Left lung (tissue), 10 donors: ENCODE measurements around the gene PARVB. TPM values are rescaled to one million over a fixed set of nuclear protein-coding genes. Genes with fewer than 3 reads are reported as not detected.
A peak's percentile ranks its signal among the peaks of the same experiment; 100 is the strongest.

Experiments used
- ATAC-seq: fragments of 200-7000 bp; cut with Tn5 transposase; one replicate; pipeline ENCODE4 v1.9.1; 2020; ENCODE audit warnings: moderate library complexity
- DNase-seq, 4 donors: peaks; one replicate each; pipeline ENCODE4 v3.0.0-alpha.2; 2013 to 2020
- H3K27ac ChIP-seq, 2 donors: fragments of 200-600 bp; sonication (generic) in 1 of 2; one replicate each; pipeline versions ENCODE4 v1.5.0 to v1.8.0; 2020 to 2021
- H3K27me3 ChIP-seq, 2 donors: fragments of 200-600 bp; sonication (generic) in 1 of 2; one replicate each; pipeline versions ENCODE4 v1.5.0 to v1.8.0; 2020 to 2021
- H3K36me3 ChIP-seq, 2 donors: fragments of 200-600 bp; sonication (generic) in 1 of 2; one replicate each; pipeline versions ENCODE4 v1.5.0 to v1.8.0; 2020 to 2021
- H3K4me1 ChIP-seq, 2 donors: fragments of 200-600 bp; one replicate each; pipeline ENCODE4 v1.8.0; 2021
- H3K4me3 ChIP-seq, 2 donors: fragments of 200-600 bp; sonication (generic) in 1 of 2; one replicate each; pipeline versions ENCODE4 v1.5.0 to v1.8.0; 2020 to 2021; ENCODE audit warnings: mild to moderate bottlenecking in 1 of 2
- H3K9me3 ChIP-seq, 2 donors: fragments of 200-600 bp; sonication (generic) in 1 of 2; one replicate each; pipeline versions ENCODE4 v1.5.0 to v1.8.0; 2020 to 2021
- intact Hi-C, 2 donors: fragments of 100-400 bp; cut with DNase I; formaldehyde crosslinking; loops; one replicate each; pipeline versions ENCODE4 v1.11.2 to v1.14.2; 2022
- polyA plus RNA-seq, 6 donors: library from polyadenylated mRNA; unstranded; fragments of 120-200 nt; gene quantifications; one replicate each; pipeline ENCODE4 v1.2.1, GENCODE V29; 2013; ENCODE audit not compliant: insufficient read length in 6 of 6
- total RNA-seq, 2 donors: library from RNA; stranded (reverse); fragmentation: NEBNext Ultra II Directional; extraction: Animal tissue kit (Norgen Biotek cat#: 25700); gene quantifications; one replicate each; pipeline ENCODE4 v1.2.1, GENCODE V29; 2021
- TF ChIP-seq, protein P1 (sequence below), 2 donors: fragments of 200-600 bp; sonication (generic) in 1 of 2; IDR thresholded peaks; one replicate each; pipeline versions ENCODE4 v1.5.0 to v1.8.0; 2021; ENCODE audit warnings: antibody characterized with exemption in 2 of 2
- donor health status: DM: no; HTN: yes; CAD: no.
- donor health status: DM: no; HTN: no; CAD: no.

The PARVB gene
- total and polyA plus RNA-seq, 8 donors, result 31.7 to 53.7 (median 34.0) TPM

DNA sequence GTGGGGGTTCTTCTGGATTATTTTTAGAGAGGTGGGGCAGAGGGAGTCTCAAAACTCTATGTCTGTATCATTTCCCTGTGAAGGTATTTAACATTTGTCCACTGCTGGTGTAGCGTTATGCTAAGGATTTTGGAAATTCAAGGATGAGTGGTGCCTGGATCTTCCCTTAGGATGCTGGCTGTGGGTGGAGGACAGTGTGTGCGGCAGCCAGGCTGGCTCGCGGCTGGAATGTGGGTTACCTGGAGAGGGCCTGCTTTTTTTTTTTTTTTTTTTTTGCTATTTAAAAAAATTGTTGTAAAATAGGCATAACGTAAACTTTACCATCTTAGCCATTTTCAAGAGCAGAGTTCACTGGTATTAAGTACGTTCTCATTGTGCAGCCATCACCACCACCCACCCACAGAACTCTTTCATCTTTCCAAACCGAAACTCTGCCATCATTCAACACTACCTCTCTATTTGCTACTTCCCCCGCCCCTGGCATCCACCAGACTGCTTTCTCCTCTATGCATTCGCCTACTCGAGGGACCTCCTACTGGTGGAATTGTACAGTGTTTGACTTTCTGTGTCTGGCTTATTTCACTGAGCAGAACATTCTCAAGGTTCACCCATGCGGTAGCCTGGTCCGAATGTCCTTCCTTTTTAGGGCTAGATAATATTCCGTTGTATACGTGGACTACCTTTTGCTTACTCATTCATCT is 67.1 kb downstream of the PARVB start:
- ATAC-seq (no peak), DNase-seq (peak in 1 of 4 donors; percentile 33)
- Histone ChIP-seq H3K9me3 (no peaks in the 10 kb centered on the region), H3K27ac (no peak overlapping the region), H3K4me3 (no peak overlapping the region), H3K4me1 (peaks cover 0 to 6% of the 10 kb centered on the region in 2 donors), H3K27me3 (no peaks in the 10 kb centered on the region), H3K36me3 (peaks cover 0 to 26% of the 10 kb centered on the region in 2 donors)
- TF ChIP-seq, protein P1, sequence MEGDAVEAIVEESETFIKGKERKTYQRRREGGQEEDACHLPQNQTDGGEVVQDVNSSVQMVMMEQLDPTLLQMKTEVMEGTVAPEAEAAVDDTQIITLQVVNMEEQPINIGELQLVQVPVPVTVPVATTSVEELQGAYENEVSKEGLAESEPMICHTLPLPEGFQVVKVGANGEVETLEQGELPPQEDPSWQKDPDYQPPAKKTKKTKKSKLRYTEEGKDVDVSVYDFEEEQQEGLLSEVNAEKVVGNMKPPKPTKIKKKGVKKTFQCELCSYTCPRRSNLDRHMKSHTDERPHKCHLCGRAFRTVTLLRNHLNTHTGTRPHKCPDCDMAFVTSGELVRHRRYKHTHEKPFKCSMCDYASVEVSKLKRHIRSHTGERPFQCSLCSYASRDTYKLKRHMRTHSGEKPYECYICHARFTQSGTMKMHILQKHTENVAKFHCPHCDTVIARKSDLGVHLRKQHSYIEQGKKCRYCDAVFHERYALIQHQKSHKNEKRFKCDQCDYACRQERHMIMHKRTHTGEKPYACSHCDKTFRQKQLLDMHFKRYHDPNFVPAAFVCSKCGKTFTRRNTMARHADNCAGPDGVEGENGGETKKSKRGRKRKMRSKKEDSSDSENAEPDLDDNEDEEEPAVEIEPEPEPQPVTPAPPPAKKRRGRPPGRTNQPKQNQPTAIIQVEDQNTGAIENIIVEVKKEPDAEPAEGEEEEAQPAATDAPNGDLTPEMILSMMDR (IDR thresholded peaks at IDR 0.05), result no peak
- intact Hi-C loops, result no loop called here

DNA sequence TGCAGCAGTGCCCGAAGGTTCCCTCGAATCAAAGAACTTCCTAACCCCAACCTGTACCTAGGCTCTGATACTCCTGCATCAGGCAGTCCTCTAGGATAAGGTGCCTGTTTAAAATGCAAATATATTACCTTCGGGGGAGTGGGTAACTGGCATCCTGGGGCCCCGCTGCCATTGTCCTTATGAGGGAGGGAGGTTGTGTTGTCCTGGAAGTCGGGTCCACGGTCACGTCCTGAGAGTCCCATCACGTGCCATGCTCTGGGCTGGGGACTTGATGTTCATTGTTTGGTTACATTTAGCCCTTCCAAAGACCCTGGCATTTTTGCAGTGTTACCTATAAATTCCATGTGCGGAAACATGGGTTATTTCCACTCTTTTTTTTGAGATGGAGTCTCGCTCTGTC is 67.6 kb downstream of the PARVB start:
- H3K9me3 ChIP-seq, result no peaks in the 10 kb centered on the region
- no peaks in the 10 kb centered on the region for H3K27me3 ChIP-seq
- peaks cover 0 to 32% of the 10 kb centered on the region in 2 donors for H3K36me3 ChIP-seq
- TF ChIP-seq, protein P1 (IDR thresholded peaks at IDR 0.05), result no peak
- H3K4me3 ChIP-seq, result no peak overlapping the region
- intact Hi-C loops, result no loop called here
- DNase-seq (peak in 1 of 4 donors; percentile 35), ATAC-seq (no peak)
- H3K4me1 ChIP-seq, result peaks cover 0 to 6% of the 10 kb centered on the region in 2 donors
- H3K27ac ChIP-seq, result no peak overlapping the region

DNA sequence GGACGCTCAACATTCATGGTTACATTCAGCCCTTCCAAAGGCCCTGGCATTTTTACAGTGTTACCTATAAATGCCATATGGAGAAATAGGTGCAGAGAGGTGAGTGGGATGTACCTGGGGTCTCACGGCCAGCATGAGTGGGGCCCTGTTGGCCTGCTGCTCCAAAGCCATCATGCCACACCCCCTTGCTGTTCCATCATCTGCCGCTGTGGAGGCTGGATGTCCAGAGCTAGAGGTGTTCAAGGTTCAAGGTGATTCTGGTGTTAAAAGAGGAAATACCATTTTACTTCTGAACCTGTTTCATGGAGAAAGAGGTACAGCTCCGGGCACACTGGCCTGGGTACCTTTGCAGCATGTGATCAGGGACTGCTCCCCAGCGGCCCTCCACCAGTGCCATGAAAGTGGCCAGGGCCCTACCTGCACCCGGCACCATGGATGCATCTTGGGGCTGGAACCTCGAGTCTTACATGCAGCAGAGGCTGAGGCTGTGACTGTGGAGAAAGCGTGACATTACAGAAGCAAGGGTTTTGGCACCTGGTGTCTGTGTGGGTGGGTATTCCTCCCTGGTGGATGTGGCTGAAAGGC is 68.6 kb downstream of the PARVB start:
- Histone ChIP-seq H3K27me3 (no peaks in the 10 kb centered on the region), H3K4me3 (no peak overlapping the region), H3K36me3 (peaks cover 0 to 42% of the 10 kb centered on the region in 2 donors), H3K4me1 (peaks cover 0 to 6% of the 10 kb centered on the region in 2 donors), H3K9me3 (no peaks in the 10 kb centered on the region), H3K27ac (no peak overlapping the region)
- DNase-seq (peak in 1 of 4 donors; percentile 33), ATAC-seq (no peak)
- TF ChIP-seq, protein P1 (IDR thresholded peaks at IDR 0.05), result no peak
- intact Hi-C loops, result no loop called here

DNA sequence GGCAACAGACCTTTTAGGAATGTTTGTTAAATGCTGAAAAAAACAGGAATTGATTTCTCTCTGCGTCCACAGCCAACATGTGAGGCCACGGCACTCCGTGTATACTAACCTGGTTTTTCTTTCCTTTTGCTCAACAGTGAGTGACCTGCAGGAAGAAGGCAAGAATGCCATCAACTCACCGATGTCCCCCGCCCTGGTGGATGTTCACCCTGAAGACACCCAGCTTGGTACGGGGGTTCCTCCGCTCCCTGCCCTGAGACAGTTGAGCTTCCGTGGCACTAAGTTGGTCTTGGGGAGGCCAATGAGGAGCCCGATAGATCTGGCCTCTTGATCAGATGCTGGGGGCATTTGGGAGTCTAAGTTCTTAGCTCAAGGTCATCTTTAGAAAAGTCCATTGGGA is 69.7 kb downstream of the PARVB start:
- Histone ChIP-seq H3K27ac (no peak overlapping the region), H3K27me3 (no peaks in the 10 kb centered on the region), H3K4me1 (peaks cover 0 to 3% of the 10 kb centered on the region in 2 donors), H3K36me3 (peaks cover 0 to 42% of the 10 kb centered on the region in 2 donors), H3K4me3 (no peak overlapping the region), H3K9me3 (no peaks in the 10 kb centered on the region)
- intact Hi-C loops, result no loop called here
- ATAC-seq, result no peak
- peak in 1 of 4 donors; percentile 37 for DNase-seq
- TF ChIP-seq, protein P1 (IDR thresholded peaks at IDR 0.05), result no peak

DNA sequence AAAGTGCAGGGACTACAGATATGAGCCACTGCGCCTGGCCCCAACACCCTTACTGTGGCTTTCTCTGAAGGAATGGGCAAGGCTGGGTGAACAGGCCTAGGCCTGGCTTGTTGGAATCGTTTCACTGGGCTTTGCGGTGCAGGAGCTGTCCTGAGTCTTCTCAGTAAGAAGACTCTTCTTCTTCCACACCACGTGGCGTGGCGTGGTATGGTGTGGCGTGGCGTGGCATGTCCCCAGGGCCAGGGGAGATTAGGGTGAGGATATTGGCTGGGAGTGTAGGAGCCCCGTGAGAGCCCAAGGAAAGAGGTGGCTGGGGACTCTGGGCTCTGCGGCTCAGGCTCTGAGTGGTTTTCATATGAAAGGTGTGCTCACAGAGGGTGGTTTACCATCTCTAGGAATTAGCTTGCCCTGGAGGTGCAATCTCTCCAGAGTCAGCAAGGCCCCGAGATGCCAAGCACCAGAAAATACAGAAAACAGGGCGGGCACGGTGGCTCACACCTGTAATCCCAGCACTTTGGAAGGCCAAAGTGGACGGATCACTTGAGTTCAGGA is 70.7 kb downstream of the PARVB start:
- intact Hi-C loops, result no loop called here
- ATAC-seq (no peak), DNase-seq (peak in 1 of 4 donors; percentile 35)
- Histone ChIP-seq H3K4me1 (no peaks in the 10 kb centered on the region), H3K27me3 (no peaks in the 10 kb centered on the region), H3K4me3 (no peak overlapping the region), H3K9me3 (no peaks in the 10 kb centered on the region), H3K27ac (no peak overlapping the region), H3K36me3 (peaks cover 0 to 46% of the 10 kb centered on the region in 2 donors)
- TF ChIP-seq, protein P1 (IDR thresholded peaks at IDR 0.05), result no peak
